Measurements from ENCODE around the gene ARFRP1. TPM values are rescaled to one million over a fixed set of nuclear protein-coding genes. Genes with fewer than 3 reads are reported as not detected.

ARFRP1 gene
- total RNA-seq, 4 donors from 2014 or later, result 25.5 to 44.3 (median 40.9) TPM

- TF ChIP-seq CTCF (IDR thresholded peaks at IDR 0.05), result no peak
- ATAC-seq (ENCODE audit: low FRiP score) (no peak), DNase-seq (ENCODE audit: low spot score) (no peak)
Measured at GRCh38 chr20:63742381-63743024, 34.7 kb upstream of the ARFRP1 start.

- TF ChIP-seq CTCF (IDR thresholded peaks at IDR 0.05), result no peak
- ATAC-seq (ENCODE audit: low FRiP score) (no peak), DNase-seq (ENCODE audit: low spot score) (no peak)
Measured at GRCh38 chr20:63741676-63742380, 34.1 kb upstream of the ARFRP1 start.

- ATAC-seq (ENCODE audit: low FRiP score), result no peak
- TF ChIP-seq CTCF (IDR thresholded peaks at IDR 0.05), result no peak
- DNase-seq (ENCODE audit: low spot score), result no peak
Measured at GRCh38 chr20:63741354-63741675, 33.5 kb upstream of the ARFRP1 start.

- peak; percentile 63 for ATAC-seq (ENCODE audit: low FRiP score)
- peak; percentile 89 for DNase-seq (ENCODE audit: low spot score)
- no peak for TF ChIP-seq CTCF (IDR thresholded peaks at IDR 0.05)
Measured at GRCh38 chr20:63740627-63741353, 33.0 kb upstream of the ARFRP1 start.

- DNase-seq (ENCODE audit: low spot score), result no peak
- peak; percentile 0 for ATAC-seq (ENCODE audit: low FRiP score)
Measured at GRCh38 chr20:63740070-63740626, 32.4 kb upstream of the ARFRP1 start.

More at GRCh38 chr20:63740070-63740626, 32.4 kb upstream of the ARFRP1 start:
- TF ChIP-seq CTCF (IDR thresholded peaks at IDR 0.05), result no peak
